HepG2 (cell line): ENCODE measurements around the gene PPP3R1. TPM values are rescaled to one million over a fixed set of nuclear protein-coding genes. Genes with fewer than 3 reads are reported as not detected.

Experiments used
- ATAC-seq: fragments of 200-7000 bp; cut with Tn5 transposase; 3 replicates; pipeline ENCODE4 v1.9.1; 2020; ENCODE audit warnings: mild to moderate bottlenecking, moderate library complexity
- BruUV-seq: library from RNA; stranded (reverse); fragments of 400-500 nt; replicated peaks from 2 replicates; lab custom pipeline; 2021; lab: Mats Ljungman, UMichigan
- CTCF ChIA-PET: fragments of 300-600 bp; formaldehyde crosslinking; extraction: SDS; loops from one replicate; lab custom pipeline; 2021; ENCODE audit warnings: low total read pairs, inconsistent platforms, low intra/inter-chr PET ratio; lab: Yijun Ruan, JAX
- POLR2A ChIA-PET: fragments of 350-600 bp; sonication (Branson Sonifier 250); formaldehyde crosslinking; loops from one replicate; lab custom pipeline; 2020; ENCODE audit warnings: antibody characterized with exemption, inconsistent platforms; lab: Yijun Ruan, JAX
- DNase-seq: peaks from one replicate; pipeline ENCODE4 v3.0.0-alpha.2; 2015; ENCODE audit warnings: low spot score
- FAIRE-seq: peaks from 3 replicates; lab custom pipeline; 2011; peaks lifted over from hg19 to GRCh38; lab: Jason Lieb, UNC
- H2AFZ ChIP-seq: one replicate; pipeline ENCODE4 v1.6.1; 2011; ENCODE audit warnings: low read length, inconsistent platforms
- H3K27ac ChIP-seq: fragments of 300-600 bp; 3 replicates; pipeline ENCODE4 v1.8.0; 2011; ENCODE audit warnings: mixed run types, mild to moderate bottlenecking, mixed read lengths, low read length, inconsistent platforms; ENCODE audit not compliant: insufficient read depth; ENCODE audit errors: extremely low read length
- H3K27me3 ChIP-seq, 2 experiments: fragments of 200-600 bp in 1 of 2; 2 replicates in 1 of 2; 3 replicates in 1 of 2; pipeline versions ENCODE4 v1.6.0 to v1.8.0; 2011; ENCODE audit warnings: low read length in 2 of 2, mild to moderate bottlenecking in 2 of 2, moderate library complexity in 2 of 2, inconsistent platforms in 1 of 2; ENCODE audit not compliant: insufficient read depth in 2 of 2, control insufficient read depth in 1 of 2
- H3K36me3 ChIP-seq, 2 experiments: fragments of 200-600 bp in 1 of 2; replicated peaks in 1 of 2; 2 replicates in 1 of 2; 3 replicates in 1 of 2; pipeline versions ENCODE4 v1.5.1 to v1.8.0; 2011; ENCODE audit warnings: low read length in 2 of 2, inconsistent platforms in 1 of 2; ENCODE audit not compliant: insufficient read depth in 2 of 2, control insufficient read depth in 1 of 2
- H3K4me1 ChIP-seq: 2 replicates; pipeline ENCODE4 v1.5.1; 2012; ENCODE audit warnings: low read length, inconsistent platforms; ENCODE audit not compliant: insufficient read depth
- H3K4me2 ChIP-seq: 2 replicates; pipeline ENCODE4 v1.6.0; 2011; ENCODE audit warnings: low read depth, low read length, inconsistent platforms
- H3K4me3 ChIP-seq, 3 experiments: fragments of 200-600 bp in 1 of 3; sonication (generic), shearing (Covaris generic) in 1 of 3; replicated peaks in 1 of 3; 2 replicates each; pipeline ENCODE4 v1.5.1; 2011 to 2016; ENCODE audit warnings: low read length in 3 of 3, inconsistent platforms in 2 of 3, low read depth in 2 of 3, mild to moderate bottlenecking in 2 of 3, control low read depth in 1 of 3, mixed read lengths in 1 of 3; ENCODE audit not compliant: insufficient read depth in 1 of 3
- H3K79me2 ChIP-seq: one replicate; pipeline ENCODE4 v1.6.1; 2011; ENCODE audit warnings: low read length, inconsistent platforms; ENCODE audit not compliant: insufficient read depth
- H3K9ac ChIP-seq: 2 replicates; pipeline ENCODE4 v1.6.0; 2011; ENCODE audit warnings: mild to moderate bottlenecking, low read depth, low read length, inconsistent platforms; ENCODE audit not compliant: insufficient read depth
- H3K9me3 ChIP-seq: 2 replicates; pipeline ENCODE4 v1.5.1; 2012; ENCODE audit warnings: mild to moderate bottlenecking, low read length
- H4K20me1 ChIP-seq: 2 replicates; pipeline ENCODE4 v1.6.0; 2011; ENCODE audit warnings: inconsistent platforms, mild to moderate bottlenecking, low read length, moderate library complexity; ENCODE audit not compliant: insufficient read depth
- HHEX ChIP-seq: IDR thresholded peaks from 2 replicates; pipeline ENCODE4 v1.6.1; 2016; ENCODE audit warnings: control low read depth
- JUN ChIP-seq: sonication (generic); formaldehyde crosslinking; IDR thresholded peaks from 2 replicates; pipeline ENCODE4 v1.4.0; 2020; ENCODE audit warnings: mild to moderate bottlenecking, missing genetic modification reagents
- KAT7 ChIP-seq: IDR thresholded peaks from 2 replicates; pipeline ENCODE4 v1.6.1; 2018; ENCODE audit warnings: borderline replicate concordance, missing compliant biosample characterization
- PRDM4 ChIP-seq: sonication (generic); formaldehyde crosslinking; IDR thresholded peaks from 2 replicates; pipeline ENCODE4 v1.9.0; 2021; ENCODE audit warnings: missing genetic modification reagents, borderline replicate concordance
- SMAD3 ChIP-seq: sonication (generic); formaldehyde crosslinking; IDR thresholded peaks from 2 replicates; pipeline ENCODE4 v1.4.0; 2020; ENCODE audit warnings: missing genetic modification reagents
- TFDP2 ChIP-seq: sonication (generic); formaldehyde crosslinking; IDR thresholded peaks from 2 replicates; pipeline ENCODE4 v1.4.0; 2020; ENCODE audit warnings: missing genetic modification reagents
- YEATS2 ChIP-seq: sonication (generic); formaldehyde crosslinking; IDR thresholded peaks from 2 replicates; pipeline ENCODE4 v1.4.0; 2020; ENCODE audit warnings: missing genetic modification reagents, borderline replicate concordance
- WGBS: methylation state at CpG from one replicate; pipeline ENCODE4 v1.1.6; 2017; ENCODE audit warnings: low lambda C conversion rate; 5-methylcytosine and 5-hydroxymethylcytosine counted together
- in situ Hi-C: cut with HindIII; loops from 2 replicates; pipeline ENCODE4 v1.10.0; 2017; ENCODE audit warnings: low pct_unique_long_range_greater_than_20kb; ENCODE audit not compliant: extremely low pct_ligation_motif_present
- intact Hi-C: fragments of 100-400 bp; cut with micrococcal nuclease; formaldehyde crosslinking; loops from one replicate; pipeline ENCODE4 v1.10.0; 2022; ENCODE audit not compliant: unreplicated experiment
- polyA plus RNA-seq, 8 experiments: library from polyadenylated mRNA; depleted of rRNA in 3 of 8; stranded (reverse) in 7 of 8; unstranded in 1 of 8; fragments of >200 nt; fragmentation: Illumina TruSeq in 4 of 8; extraction: Trizol in 4 of 8; gene quantifications; 2 replicates each; pipeline versions ENCODE4 v1.2.1 to v1.2.3, GENCODE V29; 2011 to 2016; ENCODE audit warnings: low read depth in 4 of 8, missing spikeins in 1 of 8, mixed read lengths in 1 of 8; ENCODE audit not compliant: insufficient read depth in 1 of 8
- total RNA-seq, 5 experiments: library from RNA; depleted of rRNA; stranded (reverse); fragments of >200 nt; fragmentation: Illumina TruSeq; extraction: Trizol; gene quantifications; 2 replicates each; pipeline ENCODE4 v1.2.3, GENCODE V29; 2016; ENCODE audit warnings: low read depth in 1 of 5
- TF ChIP-seq, protein P1 (sequence below): sonication (generic); formaldehyde crosslinking; IDR thresholded peaks from 2 replicates; pipeline ENCODE4 v1.5.1; 2020; ENCODE audit warnings: mild to moderate bottlenecking, missing genetic modification reagents, moderate library complexity

The PPP3R1 gene
- total and polyA plus RNA-seq, 2 of the 13 experiments (the other 11 are each of a cell fraction or from before 2014, with no cell fraction given): 11.6 to 25.7 TPM

- H2AFZ ChIP-seq: no peak overlapping the region
- CTCF ChIA-PET: no interaction called here
- peaks cover 8 to 13% of the 10 kb centered on the region in 2 experiments for H3K36me3 ChIP-seq
- FAIRE-seq (no peak), DNase-seq (no peak), ATAC-seq (no peak)
- peaks cover 17% of the 10 kb centered on the region; the same call in 1 of the 2 replicates for H3K4me1 ChIP-seq
- peak overlapping the region; percentile 90 for H3K27ac ChIP-seq
- intact Hi-C loops: loop anchor here (5.0 kb wide), 1 partner anchor 41 kb away; no protein-coding TSS in a partner anchor
- no peaks in the 10 kb centered on the region for H3K9me3 ChIP-seq
- TF ChIP-seq PRDM4 (CRISPR knock-in tag) (no peak), SMAD3 (CRISPR knock-in tag) (no peak), TFDP2 (CRISPR knock-in tag) (no peak), YEATS2 (no peak), KAT7 (CRISPR knock-in tag) (no peak), HHEX (CRISPR knock-in tag) (no peak), JUN (no peak)
- TF ChIP-seq, protein P1, sequence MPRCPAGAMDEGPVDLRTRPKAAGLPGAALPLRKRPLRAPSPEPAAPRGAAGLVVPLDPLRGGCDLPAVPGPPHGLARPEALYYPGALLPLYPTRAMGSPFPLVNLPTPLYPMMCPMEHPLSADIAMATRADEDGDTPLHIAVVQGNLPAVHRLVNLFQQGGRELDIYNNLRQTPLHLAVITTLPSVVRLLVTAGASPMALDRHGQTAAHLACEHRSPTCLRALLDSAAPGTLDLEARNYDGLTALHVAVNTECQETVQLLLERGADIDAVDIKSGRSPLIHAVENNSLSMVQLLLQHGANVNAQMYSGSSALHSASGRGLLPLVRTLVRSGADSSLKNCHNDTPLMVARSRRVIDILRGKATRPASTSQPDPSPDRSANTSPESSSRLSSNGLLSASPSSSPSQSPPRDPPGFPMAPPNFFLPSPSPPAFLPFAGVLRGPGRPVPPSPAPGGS (CRISPR knock-in tag): no peak
- H3K4me2 ChIP-seq: peak overlapping the region; percentile 72
- no TSS peak for BruUV-seq
- peak overlapping the region; percentile 82 to 91 (median 82) for H3K4me3 ChIP-seq
- in situ Hi-C loops: no loop called here
- H3K9ac ChIP-seq: peak overlapping the region; percentile 91
- no peaks in the 10 kb centered on the region for H4K20me1 ChIP-seq
- peaks cover 39% of the 10 kb centered on the region for H3K79me2 ChIP-seq
- 2% methylated on average over 3 of the region's 3 CpGs for WGBS
- no peaks in the 10 kb centered on the region; a peak in 1 of 5 replicates for H3K27me3 ChIP-seq
- POLR2A ChIA-PET: interaction anchor here (1.5 to 2.1 kb wide), 5 partner anchors 12 to 96 kb away, joined by 6 to 26 read pairs (median 11); partner anchors contain the start of genes C1D and PPP3R1
These were observed 95.9 kb downstream of the PPP3R1 start for GRCh38 chr2:68156419-68156818.
